K562 (cell line): ENCODE data around the gene DHODH. TPM values are rescaled to one million over a fixed set of nuclear protein-coding genes. Genes with fewer than 3 reads are reported as not detected.
A peak's percentile ranks its signal among the peaks of the same experiment; 100 is the strongest.

Source experiments
- BCOR ChIP-seq: fragments of 450-650 bp; IDR thresholded peaks from 2 replicates; pipeline ENCODE4 v1.6.1; 2016
- CBFA2T3 ChIP-seq: fragments of 450-650 bp; IDR thresholded peaks from 2 replicates; pipeline ENCODE4 v1.6.1; 2017
- CREB3 ChIP-seq: fragments of 450-650 bp; conservative IDR thresholded peaks from 2 replicates; pipeline ENCODE4 v1.6.1; 2016; ENCODE audit warnings: missing genetic modification characterization, low read depth, mild to moderate bottlenecking, missing compliant biosample characterization, moderate library complexity
- CTBP1 ChIP-seq: fragments of 450-650 bp; IDR thresholded peaks from 2 replicates; pipeline ENCODE4 v1.6.1; 2016; ENCODE audit warnings: borderline replicate concordance
- DEAF1 ChIP-seq: fragments of 450-650 bp; formaldehyde crosslinking; IDR thresholded peaks from 2 replicates; pipeline ENCODE4 v1.4.0; 2020; ENCODE audit warnings: mild to moderate bottlenecking, moderate library complexity
- ESRRB ChIP-seq: fragments of 250-450 bp; sonication (Bioruptor Pico); IDR thresholded peaks from 2 replicates; pipeline ENCODE4 v1.5.0; 2020; ENCODE audit warnings: mild to moderate bottlenecking, moderate library complexity, borderline replicate concordance
- HOMEZ ChIP-seq: fragments of 250-450 bp; sonication (Bioruptor Pico); IDR thresholded peaks from 2 replicates; pipeline ENCODE4 v1.4.0; 2020; ENCODE audit warnings: mild to moderate bottlenecking, moderate library complexity
- JUND ChIP-seq, 2 experiments: IDR thresholded peaks; 2 replicates in 1 of 2; 3 replicates in 1 of 2; pipeline ENCODE4 v1.6.1; 2011; ENCODE audit warnings: borderline replicate concordance in 2 of 2, low read depth in 2 of 2, low read length in 2 of 2, improper control_type of control experiment in 1 of 2, missing biosample characterization in 1 of 2, missing genetic modification characterization in 1 of 2, missing genetic modification reagents in 1 of 2
- PKNOX1 ChIP-seq: fragments of 450-650 bp; IDR thresholded peaks from 2 replicates; pipeline ENCODE4 v1.6.1; 2016
- POLR2A ChIP-seq: fragments of 450-650 bp; conservative IDR thresholded peaks from 2 replicates; pipeline ENCODE4 v1.6.1; 2016
- RAD21 ChIP-seq, 2 experiments: fragments of 250-450 bp in 1 of 2; fragments of 450-650 bp in 1 of 2; sonication (Bioruptor Pico) in 1 of 2; formaldehyde crosslinking in 1 of 2; IDR thresholded peaks in 1 of 2; conservative IDR thresholded peaks in 1 of 2; 2 replicates each; pipeline versions ENCODE4 v1.4.0 to v1.8.0; 2020 to 2022; ENCODE audit warnings: mild to moderate bottlenecking in 2 of 2, moderate library complexity in 1 of 2
- SP1 ChIP-seq: sonication (generic); formaldehyde crosslinking; IDR thresholded peaks from 2 replicates; pipeline ENCODE4 v1.8.1; 2022; ENCODE audit warnings: mild to moderate bottlenecking, missing genetic modification reagents
- VEZF1 ChIP-seq: fragments of 200-800 bp; sonication (Bioruptor generic); IDR thresholded peaks from 2 replicates; pipeline ENCODE4 v1.6.1; 2017; ENCODE audit warnings: missing genetic modification characterization, missing compliant biosample characterization
- XRCC5 ChIP-seq: fragments of 200-400 bp; formaldehyde crosslinking; IDR thresholded peaks from 2 replicates; pipeline ENCODE4 v1.6.1; 2017; ENCODE audit warnings: low read depth, mild to moderate bottlenecking, low read length
- ZNF384 ChIP-seq: IDR thresholded peaks from 2 replicates; pipeline ENCODE4 v1.6.1; 2012; ENCODE audit warnings: low read depth, low read length, improper control_type of control experiment
- ZNF76 ChIP-seq: fragments of 250-450 bp; sonication (Bioruptor Pico); IDR thresholded peaks from 2 replicates; pipeline ENCODE4 v1.4.0; 2020; ENCODE audit warnings: mild to moderate bottlenecking, moderate library complexity, borderline replicate concordance
- polyA plus RNA-seq, 8 experiments: library from polyadenylated mRNA; depleted of rRNA in 4 of 8; stranded (reverse) in 5 of 8; unstranded in 3 of 8; fragments of >200 nt; fragmentation: Nextera tagmentation in 2 of 8; fragmentation: Illumina TruSeq in 1 of 8; extraction: Ambion mirVana in 2 of 8; extraction: Trizol in 1 of 8; gene quantifications; 2 replicates each; pipeline versions ENCODE4 v1.2.1 to v1.2.3, GENCODE V29; 2011 to 2014; ENCODE audit warnings: inconsistent platforms in 1 of 8, missing spikeins in 1 of 8
- total RNA-seq, 7 experiments: library from RNA; depleted of rRNA in 6 of 7; stranded (reverse); fragments of >200 nt in 6 of 7; fragmentation: Illumina TruSeq in 2 of 7; extraction: Trizol in 2 of 7; gene quantifications; 2 replicates each; pipeline versions ENCODE4 v1.2.1 to v1.2.3, GENCODE V29; 2011 to 2021; ENCODE audit warnings: low replicate concordance in 1 of 7

The DHODH gene
- total and polyA plus RNA-seq, 9 of the 15 experiments (the other 6 are each of a cell fraction or from before 2014, with no cell fraction given), result 4.3 to 19.9 (median 12.7) TPM

- TF ChIP-seq ZNF384 (0 out of 2 replicates have a peak, but pooled peaks have one; percentile 40), BCOR (0 out of 2 replicates have a peak, but pooled peaks have one; percentile 25), VEZF1 (CRISPR knock-in tag) (peak; percentile 17; the same call in 1 of the 2 replicates), JUND (IDR thresholded peaks at IDR 0.05; ENCODE audit: borderline replicate concordance, low read depth, low read length) (0 out of 2 replicates have a peak, but pooled peaks have one; percentile 27), JUND (tag; IDR thresholded peaks at IDR 0.05; ENCODE audit: borderline replicate concordance, low read depth, low read length) (peak; percentile 40; the same call in 1 of the 3 replicates), HOMEZ (CRISPR knock-in tag) (no peak), PKNOX1 (0 out of 2 replicates have a peak, but pooled peaks have one; percentile 16), CBFA2T3 (no peak), ESRRB (no peak), DEAF1 (CRISPR knock-in tag) (peak; percentile 79), CREB3 (tag) (no peak), CTBP1 (0 out of 2 replicates have a peak, but pooled peaks have one; percentile 20), XRCC5 (peak; percentile 32; the same call in 1 of the 2 replicates), RAD21 (CRISPR knock-in tag; conservative IDR thresholded peaks at IDR 0.05 in 1 of 2, IDR thresholded peaks at IDR 0.05 in 1 of 2) (peak; percentile 78 to 92), SP1 (CRISPR knock-in tag) (no peak), POLR2A (no peak), ZNF76 (CRISPR knock-in tag) (no peak)
Observed at GRCh38 chr16:71961066-71962039, 47.2 kb upstream of the DHODH start (continued).
